Subcutaneous abdominal adipose tissue (tissue), 5 donors: ENCODE measurements around the gene MYO1E.
"Not testable (repeated sequence)": the region's sequence is repeated elsewhere in the genome, so short reads cannot be mapped to it uniquely, and the experiment has no call there.

ENCODE experiments used
- H3K27ac ChIP-seq: one replicate; pipeline ENCODE4 v1.7.0; 2013; ENCODE audit warnings: low read depth, mild to moderate bottlenecking, inconsistent platforms, low read length, moderate library complexity
- H3K27me3 ChIP-seq, 5 donors: one replicate each; pipeline ENCODE4 v1.7.0; 2013; ENCODE audit warnings: low read length in 5 of 5, inconsistent platforms in 1 of 5; ENCODE audit not compliant: control insufficient read depth in 5 of 5, insufficient read depth in 4 of 5
- H3K36me3 ChIP-seq, 5 donors: one replicate each; pipeline ENCODE4 v1.7.0; 2013; ENCODE audit warnings: low read length in 5 of 5; ENCODE audit not compliant: control insufficient read depth in 5 of 5, insufficient read depth in 5 of 5
- H3K4me1 ChIP-seq, 5 donors: one replicate each; pipeline ENCODE4 v1.7.0; 2013; ENCODE audit warnings: low read length in 5 of 5, mild to moderate bottlenecking in 3 of 5, moderate library complexity in 1 of 5; ENCODE audit not compliant: control insufficient read depth in 5 of 5, insufficient read depth in 5 of 5
- H3K4me3 ChIP-seq, 5 donors: one replicate each; pipeline ENCODE4 v1.7.0; 2013; ENCODE audit warnings: low read length in 5 of 5, low read depth in 1 of 5
- H3K9ac ChIP-seq, 5 donors: one replicate each; pipeline ENCODE4 v1.7.0; 2013; ENCODE audit warnings: low read length in 5 of 5, mild to moderate bottlenecking in 4 of 5, moderate library complexity in 3 of 5
- H3K9me3 ChIP-seq, 5 donors: one replicate each; pipeline ENCODE4 v1.7.0; 2013; ENCODE audit warnings: low read length in 5 of 5; ENCODE audit not compliant: control insufficient read depth in 5 of 5
- donor health status: healthy.
- donor health status: healthy.
- donor health status: healthy.
- donor health status: healthy.
- donor health status: healthy.

Gene MYO1E

DNA sequence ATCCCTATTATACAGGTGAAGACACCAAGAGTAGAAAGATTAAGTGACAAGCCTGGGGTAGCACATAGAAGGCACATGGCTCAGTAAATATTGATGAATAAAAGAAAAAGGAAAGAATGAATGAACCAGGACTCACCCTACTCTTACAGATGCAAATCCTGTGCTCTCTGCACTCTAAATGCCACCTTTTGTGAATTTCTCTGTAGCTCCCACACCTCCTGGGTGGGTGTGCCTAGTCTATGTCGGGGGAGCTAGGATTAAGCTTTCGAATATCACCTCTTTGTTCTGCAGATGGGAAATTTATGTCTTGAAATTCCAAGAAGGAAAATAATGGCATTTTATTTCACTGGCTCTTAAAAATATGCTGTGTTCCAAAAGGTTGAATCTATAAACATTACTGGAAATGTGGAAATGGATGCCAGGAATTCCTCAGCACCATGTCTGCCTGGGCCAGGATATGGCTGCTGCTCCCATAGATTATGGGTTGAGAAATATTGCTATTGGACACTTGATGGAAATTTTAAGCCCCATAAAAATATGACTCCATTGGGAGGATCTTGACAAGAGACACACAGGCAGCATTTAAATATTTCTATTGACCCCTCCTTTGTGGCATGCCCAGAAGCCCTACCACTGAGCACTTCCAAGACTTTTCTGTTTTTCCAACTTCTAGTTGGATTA lies 224.4 kb downstream of the MYO1E start:
- H3K9ac ChIP-seq: no peak overlapping the region
- H3K27me3 ChIP-seq: no peaks in the 10 kb centered on the region
- H3K27ac ChIP-seq: no peak overlapping the region
- no peaks in the 10 kb centered on the region for H3K9me3 ChIP-seq
- H3K36me3 ChIP-seq: peaks cover 9 to 62% (median 39%) of the 10 kb centered on the region in 5 donors
- H3K4me3 ChIP-seq: no peak overlapping the region
- peaks cover 0 to 4% (median 0%) of the 10 kb centered on the region in 5 donors for H3K4me1 ChIP-seq

DNA sequence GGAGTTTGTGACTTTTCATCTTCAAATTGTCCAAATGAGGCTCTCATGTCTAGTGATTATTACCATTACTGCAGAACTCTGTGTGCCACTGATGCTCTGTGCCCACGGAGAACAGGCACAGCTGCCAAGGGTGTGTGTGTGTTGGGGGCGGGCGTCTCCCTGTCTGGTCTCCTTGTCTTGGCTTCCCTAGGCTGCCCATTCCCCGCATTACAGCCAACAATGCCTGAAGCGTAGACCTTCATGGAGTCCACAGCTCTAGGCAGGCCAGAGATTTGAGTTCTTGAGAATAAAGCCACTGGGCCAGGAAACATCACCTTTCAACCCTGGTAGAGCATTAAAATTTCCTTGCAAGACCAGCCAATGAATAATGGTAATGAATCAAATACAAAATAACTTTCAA lies 225.0 kb downstream of the MYO1E start:
- no peak overlapping the region for H3K27ac ChIP-seq
- H3K9ac ChIP-seq: no peak overlapping the region
- H3K27me3 ChIP-seq: no peaks in the 10 kb centered on the region
- no peak overlapping the region for H3K4me3 ChIP-seq
- H3K4me1 ChIP-seq: peaks cover 0 to 4% (median 0%) of the 10 kb centered on the region in 5 donors
- no peaks in the 10 kb centered on the region for H3K9me3 ChIP-seq
- peaks cover 5 to 60% (median 35%) of the 10 kb centered on the region in 5 donors for H3K36me3 ChIP-seq

DNA sequence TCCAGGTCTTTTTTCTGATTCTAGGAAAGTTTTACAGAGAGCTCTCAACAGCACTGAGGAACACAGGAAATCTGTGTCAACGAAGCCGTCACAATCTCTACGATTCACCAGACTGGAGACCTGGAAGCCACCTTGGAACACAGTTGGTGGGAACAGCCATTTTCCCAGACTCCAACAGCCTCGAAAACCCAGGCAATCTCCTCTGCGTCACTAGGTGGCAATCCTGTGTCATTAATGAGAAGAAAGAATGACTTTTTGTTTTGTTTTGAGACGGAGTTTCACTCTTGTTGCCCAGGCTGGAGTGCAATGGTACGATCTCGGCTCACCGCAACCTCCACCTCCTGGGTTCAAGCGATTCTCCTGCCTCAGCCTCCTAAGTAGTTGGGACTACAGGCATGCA lies 228.1 kb downstream of the MYO1E start:
- H3K36me3 ChIP-seq: peaks cover 4 to 41% (median 28%) of the 10 kb centered on the region in 5 donors
- not testable (repeated sequence) for H3K9ac ChIP-seq, H3K27me3 ChIP-seq, H3K4me1 ChIP-seq, H3K27ac ChIP-seq, H3K4me3 ChIP-seq, H3K9me3 ChIP-seq

DNA sequence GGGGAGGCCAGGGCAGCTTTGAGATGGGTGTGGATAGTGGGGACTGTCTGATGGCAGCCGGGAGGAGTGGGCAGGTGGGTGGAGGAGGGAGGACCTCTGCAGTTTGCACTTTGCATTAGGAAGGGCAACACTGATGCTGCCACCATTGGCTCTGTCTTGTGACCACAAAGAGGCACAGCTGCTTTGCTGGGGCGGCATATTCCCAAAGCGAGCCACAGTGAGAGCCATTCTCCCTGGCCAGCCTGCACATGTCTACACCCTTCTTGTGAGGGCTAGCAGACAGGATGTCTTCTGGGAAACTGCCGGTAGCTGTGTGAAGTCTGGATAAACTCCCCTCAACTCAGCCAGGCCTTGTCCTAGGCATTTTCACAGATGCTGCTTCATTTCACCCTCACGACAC lies 229.4 kb downstream of the MYO1E start:
- Histone ChIP-seq H3K9ac (no peak overlapping the region), H3K9me3 (no peaks in the 10 kb centered on the region), H3K4me3 (no peak overlapping the region), H3K27ac (no peak overlapping the region), H3K27me3 (no peaks in the 10 kb centered on the region), H3K4me1 (no peaks in the 10 kb centered on the region), H3K36me3 (peaks cover 0 to 41% (median 28%) of the 10 kb centered on the region in 5 donors)

DNA sequence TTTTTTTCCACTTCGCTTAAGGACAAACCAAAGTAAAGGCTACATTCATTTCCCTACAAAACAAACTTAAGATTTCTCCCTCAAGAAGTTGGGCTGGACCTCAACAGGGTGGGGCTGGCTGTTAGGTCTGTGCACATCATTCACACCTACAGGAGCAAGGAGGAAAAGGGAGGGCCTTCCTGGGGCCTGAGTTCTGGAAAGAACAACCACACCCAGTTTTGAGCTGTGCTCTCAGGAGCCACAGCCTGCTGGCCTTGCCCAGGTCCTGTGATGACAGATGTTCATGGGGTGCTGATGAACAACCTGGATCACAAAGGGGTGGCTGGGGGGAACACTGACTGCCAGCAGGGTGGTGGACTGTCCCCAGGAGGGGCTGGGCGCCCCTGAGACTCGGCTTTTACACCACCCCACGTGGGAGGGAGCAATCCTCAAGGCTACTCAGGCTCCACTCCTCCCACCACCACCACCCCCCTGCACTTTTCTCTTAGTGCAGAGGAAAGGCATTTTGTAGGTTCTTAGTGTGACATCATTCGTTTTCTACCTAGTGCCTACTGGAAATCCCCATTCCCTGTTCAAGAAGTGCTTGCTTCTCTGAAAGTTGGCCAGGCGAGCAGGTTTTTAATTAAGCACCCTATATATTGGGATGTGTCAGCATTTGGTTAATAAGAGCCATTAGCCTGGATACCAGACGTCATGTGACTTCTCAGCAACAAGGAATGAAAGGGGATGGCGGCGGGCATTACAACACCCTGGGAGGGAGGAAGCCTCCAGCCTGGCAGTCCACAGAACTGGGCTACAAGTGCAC lies 232.0 kb downstream of the MYO1E start:
- Histone ChIP-seq H3K9me3 (no peaks in the 10 kb centered on the region), H3K27ac (no peak overlapping the region), H3K4me3 (no peak overlapping the region), H3K9ac (no peak overlapping the region), H3K27me3 (no peaks in the 10 kb centered on the region), H3K36me3 (peaks cover 1 to 55% (median 42%) of the 10 kb centered on the region in 5 donors), H3K4me1 (no peaks in the 10 kb centered on the region)

DNA sequence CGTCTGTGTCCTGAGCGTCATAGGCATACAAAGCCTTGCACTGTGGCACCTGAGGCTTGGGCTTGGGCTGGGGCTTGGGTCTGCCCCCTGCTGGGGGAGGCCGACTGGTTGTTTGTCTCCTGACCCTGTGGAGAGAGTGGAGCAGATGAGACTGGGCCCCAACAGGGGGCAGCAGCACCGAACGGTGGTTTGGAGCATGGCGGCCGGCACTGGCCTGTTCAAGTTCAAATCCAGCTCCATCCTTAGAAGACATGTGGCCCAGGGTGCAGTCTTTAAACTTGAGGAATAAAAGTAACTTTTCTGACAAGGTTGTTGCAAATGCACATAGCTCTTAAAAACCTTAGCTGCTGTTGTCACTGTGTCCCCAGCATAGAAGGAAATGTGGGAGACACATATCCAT lies 234.4 kb downstream of the MYO1E start:
- Histone ChIP-seq H3K9me3 (no peaks in the 10 kb centered on the region), H3K4me1 (no peaks in the 10 kb centered on the region), H3K36me3 (peaks cover 4 to 65% (median 40%) of the 10 kb centered on the region in 5 donors), H3K27me3 (no peaks in the 10 kb centered on the region), H3K27ac (no peak overlapping the region), H3K4me3 (no peak overlapping the region), H3K9ac (no peak overlapping the region)

DNA sequence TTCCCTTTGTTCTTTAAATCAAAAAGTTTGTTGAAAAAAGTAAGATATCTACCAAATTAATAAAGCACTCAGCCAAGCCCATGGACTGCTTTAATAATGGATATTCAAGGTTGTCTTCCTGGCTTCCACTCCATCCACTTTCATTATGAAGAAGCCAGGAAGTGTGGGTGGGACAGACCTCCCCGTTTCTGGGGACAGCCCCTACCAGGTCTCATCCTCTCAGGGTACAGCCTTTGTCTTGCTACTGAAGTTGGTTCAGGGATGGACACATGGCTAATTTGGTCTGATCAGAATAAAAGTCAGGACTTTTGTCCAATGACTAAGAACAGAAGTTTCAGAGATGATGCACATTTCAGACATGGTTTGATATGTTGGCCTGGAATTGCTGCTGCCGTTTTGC lies 235.1 kb downstream of the MYO1E start:
- peaks cover 4 to 60% (median 37%) of the 10 kb centered on the region in 5 donors for H3K36me3 ChIP-seq
- H3K27ac ChIP-seq: no peak overlapping the region
- no peaks in the 10 kb centered on the region for H3K4me1 ChIP-seq
- H3K4me3 ChIP-seq: no peak overlapping the region
- no peaks in the 10 kb centered on the region for H3K27me3 ChIP-seq
- H3K9ac ChIP-seq: no peak overlapping the region
- no peaks in the 10 kb centered on the region for H3K9me3 ChIP-seq

GRCh38 chr15:59133929-59134427 lies 238.7 kb downstream of the MYO1E start:
- H3K27me3 ChIP-seq: no peaks in the 10 kb centered on the region
- H3K36me3 ChIP-seq: peaks cover 4 to 52% (median 26%) of the 10 kb centered on the region in 5 donors
- H3K4me3 ChIP-seq: no peak overlapping the region
- H3K27ac ChIP-seq: no peak overlapping the region
- H3K4me1 ChIP-seq: no peaks in the 10 kb centered on the region
- H3K9me3 ChIP-seq: no peaks in the 10 kb centered on the region
- no peak overlapping the region for H3K9ac ChIP-seq

DNA sequence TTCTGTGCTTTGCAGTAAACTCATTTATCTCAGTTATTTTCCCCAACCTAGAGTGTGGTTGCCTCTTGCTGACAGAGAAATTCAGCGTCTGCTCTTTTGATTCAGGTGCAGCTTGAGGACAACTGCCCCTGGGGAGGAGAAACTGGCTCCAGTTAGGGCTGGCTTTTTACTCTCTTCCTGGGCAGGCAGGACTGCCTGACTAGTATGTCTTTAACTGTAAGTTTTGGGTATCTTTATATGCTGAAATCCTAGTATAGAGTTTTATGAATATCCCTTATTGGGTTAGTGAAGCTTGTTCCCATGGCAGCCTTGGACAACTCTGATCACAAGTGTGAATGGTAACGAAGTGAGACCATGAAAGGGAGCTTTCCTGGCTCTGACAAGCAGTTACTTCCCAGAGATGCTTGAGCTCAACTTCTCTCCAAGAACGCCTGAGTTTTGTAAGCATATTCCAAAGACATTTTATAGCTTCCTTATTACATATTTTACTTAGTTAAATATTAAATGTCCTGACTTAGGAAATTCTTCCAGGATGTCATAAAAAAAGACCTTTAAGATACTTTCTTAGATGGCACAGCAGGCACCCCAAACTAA lies 240.6 kb downstream of the MYO1E start:
- no peak overlapping the region for H3K9ac ChIP-seq
- no peak overlapping the region for H3K27ac ChIP-seq
- H3K36me3 ChIP-seq: peaks cover 4 to 36% (median 21%) of the 10 kb centered on the region in 5 donors
- H3K9me3 ChIP-seq: no peaks in the 10 kb centered on the region
- H3K4me1 ChIP-seq: no peaks in the 10 kb centered on the region
- no peaks in the 10 kb centered on the region for H3K27me3 ChIP-seq
- no peak overlapping the region for H3K4me3 ChIP-seq

DNA sequence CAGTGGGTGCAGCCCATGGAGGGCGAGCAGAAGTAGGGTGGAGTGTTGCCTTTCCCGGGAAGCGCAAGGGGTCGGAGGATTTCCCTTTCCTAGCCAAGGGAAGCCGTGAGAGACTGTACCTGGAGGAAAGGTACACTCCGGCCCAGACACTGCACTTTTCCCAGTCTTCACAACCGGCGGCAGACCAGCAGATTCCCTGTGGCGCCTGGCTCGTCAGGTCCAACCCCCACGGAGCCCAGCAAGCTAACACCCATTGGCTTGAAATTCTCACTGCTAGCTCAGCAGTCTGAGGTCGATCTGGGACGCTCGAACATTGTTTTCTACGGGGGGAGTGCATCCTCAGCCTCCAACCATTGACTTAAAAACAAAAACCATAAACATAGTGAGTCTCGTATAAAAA lies 241.2 kb downstream of the MYO1E start:
- no peak overlapping the region for H3K4me3 ChIP-seq
- H3K9me3 ChIP-seq: no peaks in the 10 kb centered on the region
- no peak overlapping the region for H3K9ac ChIP-seq
- no peak overlapping the region for H3K27ac ChIP-seq
- H3K4me1 ChIP-seq: no peaks in the 10 kb centered on the region
- H3K36me3 ChIP-seq: peaks cover 4 to 30% (median 16%) of the 10 kb centered on the region in 5 donors
- no peaks in the 10 kb centered on the region for H3K27me3 ChIP-seq
